GM12878 (cell line): Measurements from ENCODE around the gene ENDOD1. TPM values are rescaled to one million over a fixed set of nuclear protein-coding genes. Genes with fewer than 3 reads are reported as not detected.

ENCODE experiments used
- ATF7 ChIP-seq: fragments of 450-650 bp; IDR thresholded peaks from 2 replicates; pipeline ENCODE4 v1.6.1; 2016; ENCODE audit warnings: low read depth, mild to moderate bottlenecking
- BHLHE40 ChIP-seq, 2 experiments: fragments of 450-650 bp in 1 of 2; IDR thresholded peaks; 2 replicates each; pipeline ENCODE4 v1.6.1; 2011 to 2017; ENCODE audit warnings: low read depth in 2 of 2, borderline replicate concordance in 1 of 2, improper control_type of control experiment in 1 of 2, low read length in 1 of 2, mild to moderate bottlenecking in 1 of 2
- CBX5 ChIP-seq: sonication (generic); IDR thresholded peaks from 2 replicates; pipeline ENCODE4 v1.6.1; 2016; ENCODE audit warnings: low read depth, moderate library complexity, mild to moderate bottlenecking, inconsistent platforms
- CEBPB ChIP-seq, 2 experiments: fragments of 150-350 bp in 1 of 2; IDR thresholded peaks; 2 replicates each; pipeline ENCODE4 v1.6.1; 2012 to 2014; ENCODE audit warnings: low read depth in 2 of 2, low read length in 2 of 2, borderline replicate concordance in 1 of 2, inconsistent platforms in 1 of 2
- CHD1 ChIP-seq: IDR thresholded peaks from 2 replicates; pipeline ENCODE4 v1.6.1; 2012; ENCODE audit warnings: low read depth, low read length, improper control_type of control experiment
- CREM ChIP-seq: IDR thresholded peaks from 2 replicates; pipeline ENCODE4 v1.6.1; 2014; ENCODE audit warnings: antibody characterized with exemption, low read depth
- EP300 ChIP-seq, 2 experiments: fragments of 150-350 bp in 1 of 2; IDR thresholded peaks; 2 replicates each; pipeline ENCODE4 v1.6.1; 2011 to 2012; ENCODE audit warnings: low read depth in 2 of 2, low read length in 2 of 2, borderline replicate concordance in 1 of 2, improper control_type of control experiment in 1 of 2, inconsistent platforms in 1 of 2; ENCODE audit not compliant: control insufficient read depth in 1 of 2
- IKZF1 ChIP-seq: fragments of 450-650 bp; conservative IDR thresholded peaks from 2 replicates; pipeline ENCODE4 v1.6.1; 2017; ENCODE audit warnings: antibody characterized with exemption, mild to moderate bottlenecking
- MEF2A ChIP-seq: IDR thresholded peaks from 2 replicates; pipeline ENCODE4 v1.6.1; 2011; ENCODE audit warnings: low read depth, mild to moderate bottlenecking, low read length, moderate library complexity; ENCODE audit not compliant: insufficient read depth
- MYC ChIP-seq: IDR thresholded peaks from 2 replicates; pipeline ENCODE4 v1.6.1; 2011; ENCODE audit warnings: mild to moderate bottlenecking, low read length, moderate library complexity, inconsistent platforms; ENCODE audit not compliant: insufficient read depth, insufficient replicate concordance, insufficient read length, severe bottlenecking
- NFYA ChIP-seq: IDR thresholded peaks from 2 replicates; pipeline ENCODE4 v1.6.1; 2011; ENCODE audit warnings: low read depth, mild to moderate bottlenecking, low read length, improper control_type of control experiment, borderline replicate concordance
- NR2C1 ChIP-seq: fragments of 450-650 bp; IDR thresholded peaks from 2 replicates; pipeline ENCODE4 v1.6.1; 2017; ENCODE audit warnings: antibody characterized with exemption, mild to moderate bottlenecking, moderate library complexity
- PAX5 ChIP-seq: IDR thresholded peaks from 2 replicates; pipeline ENCODE4 v1.6.1; 2011; ENCODE audit warnings: low read depth, low read length, borderline replicate concordance
- PAX8 ChIP-seq: fragments of 450-650 bp; IDR thresholded peaks from 2 replicates; pipeline ENCODE4 v1.6.1; 2017; ENCODE audit warnings: mild to moderate bottlenecking, moderate library complexity
- TBL1XR1 ChIP-seq: IDR thresholded peaks from 2 replicates; pipeline ENCODE4 v1.6.1; 2012; ENCODE audit warnings: low read depth, low read length, improper control_type of control experiment
- TCF12 ChIP-seq: IDR thresholded peaks from 2 replicates; pipeline ENCODE4 v1.6.1; 2011; ENCODE audit warnings: low read depth, mild to moderate bottlenecking, low read length
- TCF7 ChIP-seq: IDR thresholded peaks from 2 replicates; pipeline ENCODE4 v1.6.1; 2014; ENCODE audit warnings: antibody characterized with exemption, borderline replicate concordance
- ZBED1 ChIP-seq: IDR thresholded peaks from 2 replicates; pipeline ENCODE4 v1.6.1; 2016; ENCODE audit warnings: borderline replicate concordance
- ZNF384 ChIP-seq: IDR thresholded peaks from 2 replicates; pipeline ENCODE4 v1.6.1; 2012; ENCODE audit warnings: low read depth, mild to moderate bottlenecking, low read length, improper control_type of control experiment, borderline replicate concordance
- polyA plus RNA-seq, 11 experiments: library from polyadenylated mRNA; depleted of rRNA in 4 of 11; unstranded in 6 of 11; stranded (reverse) in 5 of 11; fragments of >200 nt; fragmentation: Nextera tagmentation in 4 of 11; fragmentation: Illumina TruSeq in 1 of 11; extraction: Ambion mirVana in 4 of 11; extraction: Trizol in 1 of 11; gene quantifications; 1 replicate in 1 of 11; 2 replicates in 10 of 11; pipeline versions ENCODE4 v1.2.1 to v1.2.3, GENCODE V29; 2011 to 2016; ENCODE audit warnings: inconsistent platforms in 2 of 11, missing spikeins in 2 of 11, low read depth in 1 of 11
- total RNA-seq, 4 experiments: library from RNA; depleted of rRNA in 3 of 4; stranded (reverse); fragments of >200 nt in 3 of 4; fragmentation: Illumina TruSeq in 1 of 4; extraction: Trizol in 1 of 4; gene quantifications; 2 replicates each; pipeline versions ENCODE4 v1.2.1 to v1.2.3, GENCODE V29; 2013 to 2021
- TF ChIP-seq, protein P1 (sequence below): IDR thresholded peaks from 2 replicates; pipeline ENCODE4 v1.6.1; 2011; ENCODE audit warnings: borderline replicate concordance, low read depth, mild to moderate bottlenecking, moderate library complexity, low read length; ENCODE audit not compliant: insufficient read depth, poor library complexity, severe bottlenecking
- TF ChIP-seq, protein P2 (sequence below): fragments of 450-650 bp; IDR thresholded peaks from 2 replicates; pipeline ENCODE4 v1.6.1; 2014; ENCODE audit warnings: mild to moderate bottlenecking
- TF ChIP-seq, protein P3 (sequence below): fragments of 450-650 bp; IDR thresholded peaks from 2 replicates; pipeline ENCODE4 v1.6.1; 2016; ENCODE audit warnings: mild to moderate bottlenecking
- TF ChIP-seq, protein P4 (sequence below): fragments of 450-650 bp; IDR thresholded peaks from 2 replicates; pipeline ENCODE4 v1.6.1; 2017; ENCODE audit warnings: borderline replicate concordance

The ENDOD1 gene
- total and polyA plus RNA-seq, 10 of the 15 experiments (the other 5 are each of a cell fraction or from before 2014, with no cell fraction given): 6.0 to 30.0 (median 12.1) TPM

DNA sequence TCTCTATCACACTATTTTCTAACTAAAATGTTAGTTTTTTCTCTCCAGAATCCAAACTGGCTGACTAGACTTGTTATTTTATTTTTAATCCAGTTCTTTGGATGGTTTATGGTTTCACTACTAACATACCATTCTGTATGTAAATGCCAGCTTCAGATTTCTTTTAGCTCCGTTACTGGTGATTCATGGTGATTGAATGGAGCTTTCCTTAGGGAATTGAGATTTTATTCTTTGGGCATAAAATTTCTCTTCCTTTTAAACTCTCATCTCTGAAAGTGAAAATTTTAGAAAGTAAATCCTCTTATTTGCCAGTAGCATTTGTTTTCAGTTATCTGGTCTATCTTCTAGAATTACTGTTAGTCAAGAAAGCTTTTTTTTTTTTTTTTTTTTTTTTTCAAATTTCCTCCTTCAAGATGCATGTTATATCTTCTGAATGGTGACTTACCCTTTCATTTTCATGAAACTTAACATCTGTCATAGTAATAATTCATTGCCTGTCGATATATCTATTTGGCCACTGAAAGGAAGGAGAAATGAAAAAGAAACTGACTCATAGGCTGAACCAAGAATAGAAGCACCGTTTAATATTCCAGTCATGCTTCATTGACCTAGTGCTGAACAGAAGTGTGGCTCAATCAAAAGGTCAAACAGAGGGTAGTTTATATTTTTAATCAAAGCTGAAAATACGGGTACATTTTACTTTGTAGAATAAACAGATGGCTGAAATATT lies 6.4 kb downstream of the ENDOD1 start (continued):
- TF ChIP-seq, protein P1, sequence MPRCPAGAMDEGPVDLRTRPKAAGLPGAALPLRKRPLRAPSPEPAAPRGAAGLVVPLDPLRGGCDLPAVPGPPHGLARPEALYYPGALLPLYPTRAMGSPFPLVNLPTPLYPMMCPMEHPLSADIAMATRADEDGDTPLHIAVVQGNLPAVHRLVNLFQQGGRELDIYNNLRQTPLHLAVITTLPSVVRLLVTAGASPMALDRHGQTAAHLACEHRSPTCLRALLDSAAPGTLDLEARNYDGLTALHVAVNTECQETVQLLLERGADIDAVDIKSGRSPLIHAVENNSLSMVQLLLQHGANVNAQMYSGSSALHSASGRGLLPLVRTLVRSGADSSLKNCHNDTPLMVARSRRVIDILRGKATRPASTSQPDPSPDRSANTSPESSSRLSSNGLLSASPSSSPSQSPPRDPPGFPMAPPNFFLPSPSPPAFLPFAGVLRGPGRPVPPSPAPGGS: peak; percentile 39
- TF ChIP-seq PAX8: peak; percentile 100
- TF ChIP-seq CEBPB (IDR thresholded peaks at IDR 0.05; ENCODE audit: borderline replicate concordance in 1 of 2, low read depth in 2 of 2, low read length in 2 of 2): peak in 1 of 2 experiments; percentile 82; a peak in 1 of 4 replicates
- TF ChIP-seq TBL1XR1: peak; percentile 94
- TF ChIP-seq MEF2A: peak; percentile 97
- peak; percentile 97 for TF ChIP-seq PAX5
- peak; percentile 94 for TF ChIP-seq ZNF384
- 0 out of 2 replicates have a peak, but pooled peaks have one; percentile 38 for TF ChIP-seq TCF12
- peak; percentile 82 for TF ChIP-seq CREM
- peak; percentile 52 to 88; a peak in 3 of 4 replicates for TF ChIP-seq EP300 (IDR thresholded peaks at IDR 0.05; ENCODE audit: borderline replicate concordance in 1 of 2, control insufficient read depth in 1 of 2, low read depth in 2 of 2, low read length in 2 of 2)
- TF ChIP-seq ATF7: peak; percentile 90
- peak; percentile 25; the same call in 1 of the 2 replicates for TF ChIP-seq NR2C1
- TF ChIP-seq TCF7: peak; percentile 61; the same call in 1 of the 2 replicates
- TF ChIP-seq, protein P2, sequence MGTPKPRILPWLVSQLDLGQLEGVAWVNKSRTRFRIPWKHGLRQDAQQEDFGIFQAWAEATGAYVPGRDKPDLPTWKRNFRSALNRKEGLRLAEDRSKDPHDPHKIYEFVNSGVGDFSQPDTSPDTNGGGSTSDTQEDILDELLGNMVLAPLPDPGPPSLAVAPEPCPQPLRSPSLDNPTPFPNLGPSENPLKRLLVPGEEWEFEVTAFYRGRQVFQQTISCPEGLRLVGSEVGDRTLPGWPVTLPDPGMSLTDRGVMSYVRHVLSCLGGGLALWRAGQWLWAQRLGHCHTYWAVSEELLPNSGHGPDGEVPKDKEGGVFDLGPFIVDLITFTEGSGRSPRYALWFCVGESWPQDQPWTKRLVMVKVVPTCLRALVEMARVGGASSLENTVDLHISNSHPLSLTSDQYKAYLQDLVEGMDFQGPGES: no peak
- TF ChIP-seq CBX5: peak; percentile 91; the same call in 1 of the 2 replicates
- peak in 1 of 2 experiments; percentile 55; a peak in 1 of 4 replicates for TF ChIP-seq BHLHE40 (IDR thresholded peaks at IDR 0.05; ENCODE audit: borderline replicate concordance in 1 of 2, low read depth in 2 of 2, low read length in 1 of 2)
- TF ChIP-seq, protein P3, sequence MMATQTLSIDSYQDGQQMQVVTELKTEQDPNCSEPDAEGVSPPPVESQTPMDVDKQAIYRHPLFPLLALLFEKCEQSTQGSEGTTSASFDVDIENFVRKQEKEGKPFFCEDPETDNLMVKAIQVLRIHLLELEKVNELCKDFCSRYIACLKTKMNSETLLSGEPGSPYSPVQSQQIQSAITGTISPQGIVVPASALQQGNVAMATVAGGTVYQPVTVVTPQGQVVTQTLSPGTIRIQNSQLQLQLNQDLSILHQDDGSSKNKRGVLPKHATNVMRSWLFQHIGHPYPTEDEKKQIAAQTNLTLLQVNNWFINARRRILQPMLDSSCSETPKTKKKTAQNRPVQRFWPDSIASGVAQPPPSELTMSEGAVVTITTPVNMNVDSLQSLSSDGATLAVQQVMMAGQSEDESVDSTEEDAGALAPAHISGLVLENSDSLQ: peak; percentile 83
- TF ChIP-seq CHD1: peak; percentile 53; the same call in 1 of the 2 replicates
- TF ChIP-seq, protein P4, sequence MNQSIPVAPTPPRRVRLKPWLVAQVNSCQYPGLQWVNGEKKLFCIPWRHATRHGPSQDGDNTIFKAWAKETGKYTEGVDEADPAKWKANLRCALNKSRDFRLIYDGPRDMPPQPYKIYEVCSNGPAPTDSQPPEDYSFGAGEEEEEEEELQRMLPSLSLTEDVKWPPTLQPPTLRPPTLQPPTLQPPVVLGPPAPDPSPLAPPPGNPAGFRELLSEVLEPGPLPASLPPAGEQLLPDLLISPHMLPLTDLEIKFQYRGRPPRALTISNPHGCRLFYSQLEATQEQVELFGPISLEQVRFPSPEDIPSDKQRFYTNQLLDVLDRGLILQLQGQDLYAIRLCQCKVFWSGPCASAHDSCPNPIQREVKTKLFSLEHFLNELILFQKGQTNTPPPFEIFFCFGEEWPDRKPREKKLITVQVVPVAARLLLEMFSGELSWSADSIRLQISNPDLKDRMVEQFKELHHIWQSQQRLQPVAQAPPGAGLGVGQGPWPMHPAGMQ: no peak
- peak; percentile 68 for TF ChIP-seq IKZF1
- TF ChIP-seq ZBED1: peak; percentile 86
- TF ChIP-seq NFYA: no peak
- no peak for TF ChIP-seq MYC
